T-helper 17 cell (primary cell): ENCODE measurements around the gene FBN1. TPM values are rescaled to one million over a fixed set of nuclear protein-coding genes. Genes with fewer than 3 reads are reported as not detected.

ENCODE experiments used
- ATAC-seq: fragments of 150-1000 bp; cut with Tn5 transposase; 2 replicates; pipeline ENCODE4 v1.10.0; 2021; ENCODE audit warnings: mild to moderate bottlenecking, moderate library complexity
- DNase-seq, 3 donors: peaks; one replicate each; pipeline versions ENCODE4 v3.0.0 to v3.0.0-alpha.2; 2020 to 2021
- H3K9me3 ChIP-seq: one replicate; pipeline ENCODE4 v1.7.0; 2013; ENCODE audit warnings: low read length, mild to moderate bottlenecking; ENCODE audit not compliant: control insufficient read depth, poor library complexity, severe bottlenecking
- H3K27ac Mint-ChIP-seq: one replicate; pipeline ENCODE4 v1.8.0; 2022; ENCODE audit warnings: mild to moderate bottlenecking, moderate library complexity, mixed read lengths
- H3K27me3 Mint-ChIP-seq: one replicate; pipeline ENCODE4 v1.8.0; 2022; ENCODE audit warnings: mixed read lengths
- H3K36me3 Mint-ChIP-seq: one replicate; pipeline ENCODE4 v1.8.0; 2022; ENCODE audit warnings: low read depth, mixed read lengths
- H3K4me1 Mint-ChIP-seq: one replicate; pipeline ENCODE4 v1.8.0; 2022; ENCODE audit warnings: mild to moderate bottlenecking, mixed read lengths
- H3K4me3 Mint-ChIP-seq: one replicate; pipeline ENCODE4 v1.8.0; 2022; ENCODE audit warnings: mild to moderate bottlenecking, moderate library complexity, mixed read lengths
- total RNA-seq, 4 donors: library from RNA in 2 of 4; stranded (reverse) in 2 of 4; gene quantifications; one replicate each; pipeline ENCODE4 v1.2.3 and lab custom pipeline; 2022 to 2026

FBN1 gene
- total RNA-seq, 2 donors from 2014 or later, result 0.07 to 0.29 TPM

- ATAC-seq, result no peak
- no peak for DNase-seq
- H3K4me1 Mint-ChIP-seq, result peaks cover 4% of the 10 kb centered on the region
- H3K27me3 Mint-ChIP-seq, result peaks cover 19% of the 10 kb centered on the region
- no peaks in the 10 kb centered on the region for H3K9me3 ChIP-seq
- H3K27ac Mint-ChIP-seq, result no peak overlapping the region
- peaks cover 2% of the 10 kb centered on the region for H3K36me3 Mint-ChIP-seq
- no peak overlapping the region for H3K4me3 Mint-ChIP-seq
These were observed 224.1 kb downstream of the FBN1 start for GRCh38 chr15:48421362-48421761.

- H3K4me1 Mint-ChIP-seq, result peaks cover 4% of the 10 kb centered on the region
- DNase-seq, result no peak
- H3K36me3 Mint-ChIP-seq, result peaks cover 2% of the 10 kb centered on the region
- no peak for ATAC-seq
- H3K4me3 Mint-ChIP-seq, result no peak overlapping the region
- H3K27ac Mint-ChIP-seq, result no peak overlapping the region
- H3K27me3 Mint-ChIP-seq, result peaks cover 24% of the 10 kb centered on the region
- H3K9me3 ChIP-seq, result no peaks in the 10 kb centered on the region
These were observed 225.6 kb downstream of the FBN1 start for GRCh38 chr15:48419896-48420295.

GRCh38 chr15:48418343-48418742 lies 227.2 kb downstream of the FBN1 start:
- H3K4me1 Mint-ChIP-seq, result peaks cover 4% of the 10 kb centered on the region
- no peaks in the 10 kb centered on the region for H3K36me3 Mint-ChIP-seq
- H3K4me3 Mint-ChIP-seq, result no peak overlapping the region
- no peak overlapping the region for H3K27ac Mint-ChIP-seq
- no peaks in the 10 kb centered on the region for H3K9me3 ChIP-seq
- DNase-seq (no peak), ATAC-seq (no peak)
- H3K27me3 Mint-ChIP-seq, result peaks cover 31% of the 10 kb centered on the region

GRCh38 chr15:48416301-48416700 lies 229.2 kb downstream of the FBN1 start:
- Mint-ChIP-seq H3K27ac (no peak overlapping the region), H3K36me3 (no peaks in the 10 kb centered on the region), H3K4me3 (no peak overlapping the region), H3K27me3 (peaks cover 33% of the 10 kb centered on the region), H3K4me1 (peaks cover 4% of the 10 kb centered on the region)
- DNase-seq, result no peak
- no peaks in the 10 kb centered on the region for H3K9me3 ChIP-seq
- ATAC-seq, result no peak

GRCh38 chr15:48415036-48415886 lies 230.2 kb downstream of the FBN1 start:
- ATAC-seq, result no peak
- H3K36me3 Mint-ChIP-seq, result no peaks in the 10 kb centered on the region
- H3K27ac Mint-ChIP-seq, result no peak overlapping the region
- peaks cover 32% of the 10 kb centered on the region for H3K27me3 Mint-ChIP-seq
- no peak overlapping the region for H3K4me3 Mint-ChIP-seq
- DNase-seq, result no peak
- no peaks in the 10 kb centered on the region for H3K9me3 ChIP-seq
- H3K4me1 Mint-ChIP-seq, result peaks cover 4% of the 10 kb centered on the region

GRCh38 chr15:48414015-48414414 lies 231.5 kb downstream of the FBN1 start:
- H3K36me3 Mint-ChIP-seq, result no peaks in the 10 kb centered on the region
- H3K9me3 ChIP-seq, result no peaks in the 10 kb centered on the region
- no peak overlapping the region for H3K27ac Mint-ChIP-seq
- ATAC-seq (no peak), DNase-seq (no peak)
- peaks cover 32% of the 10 kb centered on the region for H3K27me3 Mint-ChIP-seq
- H3K4me3 Mint-ChIP-seq, result no peak overlapping the region
- peaks cover 4% of the 10 kb centered on the region for H3K4me1 Mint-ChIP-seq

- H3K4me1 Mint-ChIP-seq, result peaks cover 4% of the 10 kb centered on the region
- ATAC-seq (no peak), DNase-seq (no peak)
- H3K9me3 ChIP-seq, result no peaks in the 10 kb centered on the region
- H3K36me3 Mint-ChIP-seq, result no peaks in the 10 kb centered on the region
- H3K27me3 Mint-ChIP-seq, result peaks cover 32% of the 10 kb centered on the region
- H3K4me3 Mint-ChIP-seq, result no peak overlapping the region
- H3K27ac Mint-ChIP-seq, result no peak overlapping the region
These were observed 232.2 kb downstream of the FBN1 start for GRCh38 chr15:48413304-48413703.

- no peak for ATAC-seq
These were observed 233.4 kb downstream of the FBN1 start for GRCh38 chr15:48411971-48412591.

GRCh38 chr15:48409623-48410022 lies 235.9 kb downstream of the FBN1 start:
- no peak for DNase-seq
- no peak overlapping the region for H3K4me3 Mint-ChIP-seq
- peaks cover 5% of the 10 kb centered on the region for H3K4me1 Mint-ChIP-seq
- H3K9me3 ChIP-seq, result no peaks in the 10 kb centered on the region
- no peak overlapping the region for H3K27ac Mint-ChIP-seq
- H3K36me3 Mint-ChIP-seq, result no peaks in the 10 kb centered on the region
- peaks cover 16% of the 10 kb centered on the region for H3K27me3 Mint-ChIP-seq
- no peak for ATAC-seq

More at GRCh38 chr15:48411971-48412591, 233.4 kb downstream of the FBN1 start:
- no peaks in the 10 kb centered on the region for H3K9me3 ChIP-seq
- Mint-ChIP-seq H3K27ac (no peak overlapping the region), H3K4me1 (no peaks in the 10 kb centered on the region), H3K27me3 (peaks cover 25% of the 10 kb centered on the region), H3K4me3 (no peak overlapping the region), H3K36me3 (no peaks in the 10 kb centered on the region)
- DNase-seq, result no peak

- Mint-ChIP-seq H3K4me3 (no peak overlapping the region), H3K36me3 (no peaks in the 10 kb centered on the region), H3K27ac (no peak overlapping the region), H3K27me3 (peaks cover 9% of the 10 kb centered on the region), H3K4me1 (peaks cover 5% of the 10 kb centered on the region)
- no peak for ATAC-seq
- no peaks in the 10 kb centered on the region for H3K9me3 ChIP-seq
- DNase-seq, result no peak
These were observed 237.2 kb downstream of the FBN1 start for GRCh38 chr15:48408327-48408726.

GRCh38 chr15:48407646-48408045 lies 237.9 kb downstream of the FBN1 start:
- Mint-ChIP-seq H3K4me1 (peaks cover 5% of the 10 kb centered on the region), H3K4me3 (no peak overlapping the region), H3K27me3 (peaks cover 6% of the 10 kb centered on the region), H3K27ac (no peak overlapping the region), H3K36me3 (no peaks in the 10 kb centered on the region)
- DNase-seq (no peak), ATAC-seq (no peak)
- H3K9me3 ChIP-seq, result no peaks in the 10 kb centered on the region

- no peak overlapping the region for H3K4me3 Mint-ChIP-seq
- no peaks in the 10 kb centered on the region for H3K9me3 ChIP-seq
- DNase-seq (no peak), ATAC-seq (no peak)
- no peaks in the 10 kb centered on the region for H3K36me3 Mint-ChIP-seq
- H3K27me3 Mint-ChIP-seq, result peaks cover 2% of the 10 kb centered on the region
- peaks cover 5% of the 10 kb centered on the region for H3K4me1 Mint-ChIP-seq
- H3K27ac Mint-ChIP-seq, result no peak overlapping the region
These were observed 238.6 kb downstream of the FBN1 start for GRCh38 chr15:48406911-48407310.

GRCh38 chr15:48406266-48406891 lies 239.1 kb downstream of the FBN1 start:
- no peak overlapping the region for H3K4me3 Mint-ChIP-seq
- H3K9me3 ChIP-seq, result no peaks in the 10 kb centered on the region
- H3K36me3 Mint-ChIP-seq, result no peaks in the 10 kb centered on the region
- DNase-seq, result no peak
- ATAC-seq, result no peak
- no peaks in the 10 kb centered on the region for H3K27me3 Mint-ChIP-seq
- H3K27ac Mint-ChIP-seq, result no peak overlapping the region
- peaks cover 5% of the 10 kb centered on the region for H3K4me1 Mint-ChIP-seq
